ENCODE results near the gene ITM2C. TPM values are rescaled to one million over a fixed set of nuclear protein-coding genes. Genes with fewer than 3 reads are reported as not detected.

The ITM2C gene
- polyA plus RNA-seq (2012; ENCODE audit: insufficient read length, low read depth), result 128 TPM

- TF ChIP-seq POLR2AphosphoS5 (IDR thresholded peaks at IDR 0.05; ENCODE audit: low read depth, low read length) (no peak), TAF1 (IDR thresholded peaks at IDR 0.05; ENCODE audit: borderline replicate concordance, insufficient read depth, low read length) (no peak), SIN3A (IDR thresholded peaks at IDR 0.05; ENCODE audit: borderline replicate concordance, insufficient read depth, low read length) (no peak), REST (IDR thresholded peaks at IDR 0.05; ENCODE audit: insufficient read depth in 1 of 2, low read depth in 2 of 2, low read length in 2 of 2) (no peak), FOXP2 (optimal IDR thresholded peaks at IDR 0.05; ENCODE audit: borderline replicate concordance, extremely low read depth, extremely low read length, insufficient read depth) (no peak)
Observed at GRCh38 chr2:230864605-230865306, at the start of gene ITM2C. TSS of gene ITM2C (plus strand) at chr2:230864942. CDS start at chr2:230865026, 84 bp downstream.

- TF ChIP-seq TAF1 (IDR thresholded peaks at IDR 0.05; ENCODE audit: borderline replicate concordance, insufficient read depth, low read length) (no peak), REST (IDR thresholded peaks at IDR 0.05; ENCODE audit: insufficient read depth in 1 of 2, low read depth in 2 of 2, low read length in 2 of 2) (no peak), POLR2AphosphoS5 (IDR thresholded peaks at IDR 0.05; ENCODE audit: low read depth, low read length) (no peak), SIN3A (IDR thresholded peaks at IDR 0.05; ENCODE audit: borderline replicate concordance, insufficient read depth, low read length) (no peak), FOXP2 (optimal IDR thresholded peaks at IDR 0.05; ENCODE audit: borderline replicate concordance, extremely low read depth, extremely low read length, insufficient read depth) (no peak)
Observed at GRCh38 chr2:230815088-230815487, 49.7 kb upstream of the ITM2C start.

GRCh38 chr2:230816735-230817134 lies 48.0 kb upstream of the ITM2C start:
- TF ChIP-seq FOXP2 (optimal IDR thresholded peaks at IDR 0.05; ENCODE audit: borderline replicate concordance, extremely low read depth, extremely low read length, insufficient read depth) (no peak), REST (IDR thresholded peaks at IDR 0.05; ENCODE audit: insufficient read depth in 1 of 2, low read depth in 2 of 2, low read length in 2 of 2) (no peak), SIN3A (IDR thresholded peaks at IDR 0.05; ENCODE audit: borderline replicate concordance, insufficient read depth, low read length) (no peak), POLR2AphosphoS5 (IDR thresholded peaks at IDR 0.05; ENCODE audit: low read depth, low read length) (no peak), TAF1 (IDR thresholded peaks at IDR 0.05; ENCODE audit: borderline replicate concordance, insufficient read depth, low read length) (no peak)

- TF ChIP-seq FOXP2 (optimal IDR thresholded peaks at IDR 0.05; ENCODE audit: borderline replicate concordance, extremely low read depth, extremely low read length, insufficient read depth), result no peak
- no peak for TF ChIP-seq REST (IDR thresholded peaks at IDR 0.05; ENCODE audit: insufficient read depth in 1 of 2, low read depth in 2 of 2, low read length in 2 of 2)
- no peak for TF ChIP-seq SIN3A (IDR thresholded peaks at IDR 0.05; ENCODE audit: borderline replicate concordance, insufficient read depth, low read length)
- TF ChIP-seq POLR2AphosphoS5 (IDR thresholded peaks at IDR 0.05; ENCODE audit: low read depth, low read length), result no peak
- no peak for TF ChIP-seq TAF1 (IDR thresholded peaks at IDR 0.05; ENCODE audit: borderline replicate concordance, insufficient read depth, low read length)
Observed at GRCh38 chr2:230819433-230819832, 45.3 kb upstream of the ITM2C start.

All from PFSK-1 (cell line).